Cortex of kidney (tissue), 1 donor: ENCODE results near the gene PCNP.
"Not testable (repeated sequence)": the region's sequence is repeated elsewhere in the genome, so short reads cannot be mapped to it uniquely, and the experiment has no call there.

Experiments used
- DNase-seq: peaks from one replicate; lab custom pipeline; 2025; lab: John Stamatoyannopoulos, UW

Gene PCNP

DNA sequence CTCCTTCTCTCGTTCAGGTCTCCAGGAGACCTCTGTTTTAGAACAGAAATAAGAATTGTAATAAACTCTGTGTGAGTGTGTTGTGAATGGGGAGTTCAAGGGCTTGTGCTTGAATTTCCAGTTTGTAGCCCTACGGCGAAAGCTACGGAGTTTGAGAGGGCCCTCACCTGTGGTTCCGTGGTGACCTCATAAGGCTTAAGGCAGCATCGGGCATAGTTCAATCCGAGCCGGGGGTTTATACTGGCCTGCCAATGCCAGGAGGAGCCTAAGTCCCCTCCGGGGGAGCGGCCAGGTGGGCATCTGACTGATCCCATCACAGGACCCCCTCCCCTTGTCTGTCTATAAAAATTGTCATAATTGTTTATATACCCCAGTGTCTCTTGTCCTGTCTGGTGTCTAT is 59.2 kb downstream of the PCNP start:
- no peak for DNase-seq

DNA sequence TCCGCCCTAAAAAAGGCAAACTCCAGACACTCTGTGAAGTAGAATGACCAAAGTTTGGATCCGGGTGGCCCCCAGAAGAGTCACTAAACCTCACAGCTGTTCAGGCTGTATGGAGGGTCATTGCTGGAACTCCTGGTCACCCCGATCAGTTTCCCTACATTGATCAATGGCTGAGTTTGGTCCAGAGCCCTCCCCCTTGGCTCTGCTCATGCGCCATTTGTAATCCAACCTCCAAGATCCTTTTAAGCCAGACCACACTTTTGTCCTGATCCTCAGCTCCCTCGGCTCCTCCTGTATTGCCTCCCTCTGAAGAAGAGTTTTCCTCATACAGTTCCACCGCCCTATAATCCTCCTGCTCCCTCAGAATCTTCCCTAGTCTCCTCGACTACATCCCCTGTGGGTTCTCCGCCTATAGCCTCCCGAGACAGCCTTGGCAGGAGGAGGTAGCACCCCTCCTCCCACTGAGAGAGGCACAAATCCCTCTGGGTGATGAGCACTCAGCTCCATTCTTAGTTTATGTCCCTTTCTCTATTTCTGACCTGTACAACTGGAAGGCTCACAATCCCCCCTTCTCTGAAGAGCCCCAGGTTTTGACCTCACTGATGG is 60.7 kb downstream of the PCNP start:
- DNase-seq: no peak

DNA sequence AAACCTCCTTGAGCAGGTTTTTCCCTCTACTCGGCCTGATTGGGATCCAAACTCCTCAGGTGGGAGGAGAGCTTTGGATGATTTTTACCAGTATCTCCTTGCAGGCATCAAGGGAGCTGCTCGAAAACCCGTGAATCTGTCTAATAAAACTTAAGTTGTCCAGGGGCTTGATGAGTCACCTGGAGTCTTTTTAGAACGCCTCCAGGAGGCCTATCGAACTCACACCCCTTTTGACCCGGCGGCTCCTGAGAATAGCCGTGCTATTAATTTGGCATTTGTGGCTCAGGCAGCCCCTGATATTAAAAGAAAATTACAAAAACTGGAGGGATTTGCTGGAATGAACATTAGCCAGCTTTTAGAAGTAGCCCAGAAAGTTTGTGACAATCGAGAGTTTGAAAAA is 61.4 kb downstream of the PCNP start:
- no peak for DNase-seq

DNA sequence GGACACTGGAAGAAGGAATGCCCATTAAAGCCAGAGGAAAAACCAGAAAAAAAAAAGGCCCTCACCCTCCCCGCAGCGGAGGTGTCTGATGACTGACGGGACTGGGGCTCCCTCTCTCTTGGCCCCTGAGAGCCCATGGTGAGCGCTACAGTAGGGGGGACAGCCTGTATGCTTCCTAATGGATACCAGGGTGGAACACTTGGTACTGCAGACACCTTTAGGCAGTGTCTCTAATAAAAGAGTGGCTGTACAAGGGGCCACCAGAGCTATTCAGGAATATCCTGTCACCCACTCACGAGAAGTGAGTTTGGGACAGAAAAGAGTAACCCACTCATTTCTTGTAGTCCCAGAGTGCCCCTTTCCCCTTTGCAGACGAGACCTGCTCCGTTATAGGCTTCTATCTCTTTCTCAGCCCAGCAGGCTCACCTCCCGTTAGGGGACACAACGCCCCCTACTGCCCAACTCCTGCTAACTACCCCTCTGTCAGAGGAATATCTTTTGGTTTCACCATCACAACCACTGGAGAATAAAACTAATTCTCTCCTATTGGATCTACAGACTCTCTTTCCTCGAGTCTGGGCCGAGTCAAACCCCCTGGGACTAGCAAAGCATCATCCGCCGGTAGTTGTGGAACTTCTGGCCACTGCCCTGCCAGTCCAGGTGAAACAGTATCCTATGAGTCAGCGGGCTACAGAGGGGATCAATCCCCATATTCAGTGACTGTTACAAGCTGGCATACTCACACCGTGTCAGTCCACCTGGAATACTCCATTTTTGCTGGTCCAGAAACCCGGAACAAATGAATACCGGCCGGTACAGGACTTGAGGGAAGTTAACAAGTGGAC is 62.2 kb downstream of the PCNP start:
- no peak for DNase-seq

DNA sequence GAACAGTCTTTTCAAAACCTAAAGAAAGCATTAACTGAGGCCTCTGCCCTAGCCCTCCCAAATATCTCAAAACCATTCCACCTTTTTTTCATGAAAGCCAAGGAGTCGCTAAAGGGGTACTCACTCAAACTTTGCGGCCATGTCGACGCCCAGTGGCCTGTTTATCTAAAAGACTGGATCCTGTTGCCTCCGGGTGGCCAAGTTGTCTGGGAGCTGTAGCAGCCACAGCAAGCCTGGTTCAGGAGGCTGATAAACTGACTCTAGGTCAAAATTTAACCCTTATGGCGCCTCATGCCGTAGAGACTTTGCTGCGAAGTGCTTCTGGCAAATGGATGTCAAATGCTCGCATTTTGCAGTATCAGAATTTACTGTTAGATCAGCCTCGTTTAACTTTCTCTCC is 63.5 kb downstream of the PCNP start:
- DNase-seq: no peak

DNA sequence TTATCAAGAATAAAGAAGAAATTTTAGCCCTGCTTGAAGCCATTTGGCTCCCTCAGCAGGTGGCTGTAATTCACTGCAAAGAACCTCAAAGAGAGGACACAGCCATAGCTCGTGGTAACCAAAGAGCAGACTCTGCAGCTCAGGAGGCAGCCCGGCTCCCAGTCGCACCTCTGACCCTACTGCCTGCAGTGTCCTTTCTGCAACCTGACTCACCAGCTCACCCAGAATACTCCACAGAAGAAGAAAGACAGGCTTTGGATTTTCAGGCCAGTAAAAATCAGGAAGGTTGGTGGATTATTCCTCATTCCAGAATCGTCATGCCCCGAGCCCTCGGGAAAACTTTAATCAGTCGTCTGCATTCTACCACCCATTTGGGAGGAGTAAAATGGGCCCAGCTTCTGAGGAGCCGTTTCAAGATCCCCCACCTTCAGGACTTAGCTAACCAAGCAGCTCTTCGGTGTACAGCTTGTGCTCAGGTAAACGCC is 64.3 kb downstream of the PCNP start:
- no peak for DNase-seq

DNA sequence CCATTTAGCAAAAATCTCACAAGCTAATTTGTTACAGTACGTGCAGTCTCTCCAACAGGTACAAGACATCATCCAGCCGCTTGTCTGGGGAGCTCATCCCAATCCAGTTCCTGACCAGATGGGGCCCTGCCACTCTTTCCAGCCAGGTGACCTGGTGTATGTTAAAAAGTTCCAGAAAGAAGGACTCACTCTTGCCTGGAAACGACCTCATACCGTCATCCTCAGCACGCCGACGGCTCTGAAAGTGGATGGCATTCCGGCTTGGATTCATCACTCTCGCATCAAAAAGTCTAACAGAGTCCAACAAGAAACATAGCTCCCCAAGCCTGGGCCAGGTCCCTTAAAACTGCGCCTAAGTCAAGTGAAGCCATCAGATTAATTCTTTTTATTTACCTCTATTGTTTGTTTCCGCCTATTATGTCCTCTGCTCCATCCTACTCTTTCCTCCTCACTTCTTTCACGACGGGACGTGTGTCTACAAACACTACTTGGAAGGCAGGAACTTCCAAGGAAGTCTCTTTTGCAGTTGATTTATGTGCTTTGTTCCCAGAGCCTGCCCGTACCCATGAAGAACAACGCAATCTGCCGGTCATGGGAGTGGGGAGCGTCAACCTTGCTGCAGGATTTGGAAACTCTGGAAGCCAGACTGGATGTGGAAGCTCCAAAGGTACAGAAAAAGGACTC is 65.4 kb downstream of the PCNP start:
- no peak for DNase-seq

DNA sequence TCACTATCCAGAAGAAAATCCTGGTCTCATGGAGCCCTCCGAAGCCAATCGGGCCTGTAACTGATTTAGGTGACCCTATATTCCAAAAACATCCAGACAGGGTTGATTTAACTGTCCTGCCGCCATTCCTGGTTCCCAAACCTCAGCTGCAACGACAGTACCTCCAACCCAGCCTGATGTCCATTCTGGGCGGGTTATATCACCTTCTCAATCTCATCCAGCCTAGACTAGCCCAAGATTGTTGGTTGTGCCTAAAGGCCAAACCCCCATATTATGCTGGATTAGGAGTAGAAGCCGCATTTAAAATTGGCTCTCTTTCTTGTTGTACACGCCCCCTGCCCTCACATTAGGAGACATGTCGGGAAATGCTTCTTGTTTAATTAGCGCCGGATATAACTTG is 66.3 kb downstream of the PCNP start:
- DNase-seq: no peak

DNA sequence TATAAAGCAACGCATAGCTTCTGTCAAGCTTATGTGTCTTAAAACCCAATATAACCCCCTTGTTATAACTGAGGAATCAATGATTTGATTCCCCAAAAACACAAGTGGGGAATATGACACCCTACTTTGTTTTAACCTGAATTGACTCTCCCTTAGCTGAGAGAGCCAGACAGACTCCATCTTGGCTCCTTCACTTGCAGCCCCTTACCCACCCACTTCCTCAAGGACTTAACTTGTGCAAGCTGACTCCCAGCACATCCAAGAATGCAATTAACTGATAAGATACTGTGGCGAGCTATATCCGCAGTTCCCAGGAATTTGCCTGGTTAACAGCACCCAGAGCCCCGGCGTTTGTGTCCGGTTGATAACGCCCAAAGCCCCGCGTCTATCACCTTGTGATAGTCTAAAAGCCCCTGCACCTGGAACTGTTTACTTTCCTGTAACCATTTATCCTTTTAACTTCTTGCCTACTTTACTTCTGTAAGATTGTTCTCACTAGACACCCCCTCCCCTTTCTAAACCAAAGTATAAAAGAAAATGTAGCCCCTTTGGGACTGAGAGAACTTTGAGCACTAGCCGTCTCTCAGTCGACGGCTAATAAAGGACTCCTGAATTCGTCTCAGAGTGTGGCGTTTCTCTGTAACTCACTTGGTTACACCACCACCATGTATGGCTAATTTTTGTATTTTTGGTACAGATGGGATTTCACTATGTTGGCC is 67.6 kb downstream of the PCNP start:
- DNase-seq: not testable (repeated sequence)

DNA sequence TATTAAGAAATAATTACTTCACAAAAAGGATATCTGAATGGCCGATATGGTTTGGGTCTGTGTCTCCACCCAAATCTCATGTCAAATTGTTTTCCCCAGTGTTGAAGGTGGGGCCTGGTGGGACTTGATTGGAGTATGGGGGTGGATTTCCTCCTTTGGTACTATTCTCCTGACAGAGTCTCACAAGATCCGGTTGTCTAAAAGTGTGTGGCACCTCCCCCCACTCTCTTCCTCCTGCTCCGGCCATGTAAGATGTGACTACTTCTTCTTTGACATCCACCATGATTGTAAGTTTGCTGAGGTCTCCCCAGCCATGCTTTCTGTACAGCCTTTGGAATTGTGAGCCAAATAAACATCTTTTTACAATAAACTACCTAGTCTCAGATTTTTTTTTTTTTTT is 68.5 kb downstream of the PCNP start:
- no peak for DNase-seq

DNA sequence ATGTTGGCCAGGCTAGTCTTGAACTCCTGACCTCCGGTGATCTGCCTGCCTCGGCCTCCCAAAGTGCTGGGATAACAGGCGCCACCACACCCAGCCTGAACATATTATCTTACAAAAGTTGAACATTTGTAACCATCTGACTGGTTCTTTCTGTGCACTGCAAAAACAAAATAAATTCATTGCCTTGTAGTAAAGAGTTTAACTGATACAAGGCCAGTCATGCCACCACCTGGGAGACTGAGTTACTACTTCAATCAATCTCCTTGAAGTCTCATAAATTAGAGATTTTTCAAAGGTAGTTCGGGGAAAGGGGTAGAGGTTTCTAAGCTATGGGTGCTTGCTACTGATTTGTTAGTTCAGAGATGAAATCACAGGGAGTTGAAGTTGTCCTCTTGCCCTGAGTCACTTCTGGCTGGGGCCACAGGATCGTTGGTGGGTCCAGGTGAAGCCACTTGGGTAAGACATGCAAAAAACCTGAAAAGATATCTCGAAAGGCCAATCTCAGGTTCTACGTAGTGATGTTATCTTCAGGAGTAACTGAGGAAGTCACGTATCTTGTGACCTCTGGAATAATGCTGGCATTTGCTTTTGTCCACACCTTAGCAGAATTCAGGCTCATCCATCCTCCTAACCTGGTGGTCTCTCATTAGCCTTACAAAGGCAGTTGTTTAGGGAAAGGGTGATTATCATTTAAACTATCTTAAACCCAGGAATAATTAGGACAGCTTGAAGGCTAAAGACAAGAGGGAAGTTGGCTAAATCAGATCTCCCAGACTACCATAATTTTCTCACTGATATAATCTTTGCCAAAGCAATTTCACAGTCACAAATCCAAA is 69.2 kb downstream of the PCNP start:
- DNase-seq: no peak
